ACHN (cell line): Measurements from ENCODE around the gene DDX6.
"Not testable (repeated sequence)": the region's sequence is repeated elsewhere in the genome, so short reads cannot be mapped to it uniquely, and the experiment has no call there.

ENCODE experiments used
- DNase-seq: peaks from one replicate; pipeline ENCODE4 v3.0.0-alpha.2; 2015
- in situ Hi-C: cut with HindIII; loops from 2 replicates; pipeline ENCODE4 v1.10.0; 2017; ENCODE audit warnings: low sequenced_read_pairs, low pct_ligation_motif_present, low pct_unique_long_range_greater_than_20kb

Gene DDX6

DNA sequence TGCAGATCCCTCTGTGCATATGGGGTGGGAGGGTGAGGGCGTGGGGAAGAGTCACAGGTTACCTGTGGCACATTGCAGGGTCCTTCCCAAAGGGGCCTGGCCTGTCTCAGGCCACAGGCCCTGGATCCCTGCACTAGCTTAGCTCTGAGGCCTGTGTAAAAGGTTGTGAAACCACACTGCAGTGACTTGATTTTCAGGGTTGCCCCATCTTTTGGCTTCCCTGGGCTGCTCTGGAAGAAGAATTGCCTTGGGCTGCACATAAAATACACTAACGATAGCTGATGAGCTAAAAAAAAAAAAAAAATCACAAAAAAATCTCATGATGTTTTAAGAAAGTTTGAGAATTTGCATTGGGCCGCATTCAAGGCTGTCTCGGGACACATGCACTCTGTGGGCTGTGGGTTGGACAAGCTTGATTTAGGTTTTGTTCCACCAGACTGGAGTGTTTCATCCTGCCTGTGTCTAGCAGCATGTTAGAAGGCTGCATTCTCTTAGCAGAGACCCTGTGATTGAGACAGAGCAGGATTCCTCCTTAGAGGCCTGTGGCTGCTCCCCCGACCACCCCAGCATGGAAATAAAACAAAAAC is 75.6 kb downstream of the DDX6 start:
- DNase-seq, result no peak
- in situ Hi-C loops, result no loop called here

DNA sequence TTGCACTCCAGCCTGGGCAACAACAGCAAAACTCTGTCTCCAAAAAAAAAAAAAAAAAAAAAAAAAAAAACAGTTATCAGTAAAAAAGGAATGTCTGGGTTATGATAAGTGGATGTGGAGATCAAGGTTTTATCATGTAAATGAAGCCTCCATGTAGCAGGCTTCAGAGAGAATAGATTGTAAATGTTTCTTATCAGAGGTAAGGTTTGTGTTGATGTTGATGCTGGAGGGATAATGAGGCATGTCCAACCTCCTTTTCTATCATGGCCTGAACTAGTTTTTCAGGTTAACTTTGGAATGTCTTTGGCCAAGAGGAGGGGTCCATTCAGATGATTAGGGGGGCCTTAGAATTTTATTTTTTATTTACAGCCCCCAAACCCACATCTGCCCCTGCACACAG is 76.1 kb downstream of the DDX6 start:
- DNase-seq, result no peak
- in situ Hi-C loops, result no loop called here

DNA sequence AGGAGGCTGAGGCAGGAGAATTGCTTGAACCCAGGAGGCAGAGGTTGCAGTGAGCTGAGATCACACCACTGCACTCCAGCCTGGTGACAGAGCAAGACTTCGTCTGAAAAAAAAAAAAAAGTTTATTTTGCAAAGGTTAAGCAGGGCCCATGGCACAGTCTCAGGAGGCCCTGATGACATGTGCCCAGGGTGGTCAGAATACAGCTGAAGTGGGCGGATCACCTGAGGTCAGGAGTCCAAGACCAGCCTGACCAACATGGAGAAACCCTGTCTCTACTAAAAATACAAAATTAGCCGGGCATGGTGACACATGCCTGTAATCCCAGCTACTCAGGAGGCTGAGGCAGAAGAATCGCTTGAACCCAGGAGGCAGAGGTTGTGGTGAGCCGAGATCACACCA is 76.5 kb downstream of the DDX6 start:
- in situ Hi-C loops, DNase-seq: not testable (repeated sequence)

GRCh38 chr11:118708296-118708695 is 82.7 kb downstream of the DDX6 start:
- in situ Hi-C loops, result no loop called here

GRCh38 chr11:118706546-118706825 is 84.5 kb downstream of the DDX6 start:
- DNase-seq, result no peak
- in situ Hi-C loops, result no loop called here

More at GRCh38 chr11:118708296-118708695, 82.7 kb downstream of the DDX6 start:
- no peak for DNase-seq

DNA sequence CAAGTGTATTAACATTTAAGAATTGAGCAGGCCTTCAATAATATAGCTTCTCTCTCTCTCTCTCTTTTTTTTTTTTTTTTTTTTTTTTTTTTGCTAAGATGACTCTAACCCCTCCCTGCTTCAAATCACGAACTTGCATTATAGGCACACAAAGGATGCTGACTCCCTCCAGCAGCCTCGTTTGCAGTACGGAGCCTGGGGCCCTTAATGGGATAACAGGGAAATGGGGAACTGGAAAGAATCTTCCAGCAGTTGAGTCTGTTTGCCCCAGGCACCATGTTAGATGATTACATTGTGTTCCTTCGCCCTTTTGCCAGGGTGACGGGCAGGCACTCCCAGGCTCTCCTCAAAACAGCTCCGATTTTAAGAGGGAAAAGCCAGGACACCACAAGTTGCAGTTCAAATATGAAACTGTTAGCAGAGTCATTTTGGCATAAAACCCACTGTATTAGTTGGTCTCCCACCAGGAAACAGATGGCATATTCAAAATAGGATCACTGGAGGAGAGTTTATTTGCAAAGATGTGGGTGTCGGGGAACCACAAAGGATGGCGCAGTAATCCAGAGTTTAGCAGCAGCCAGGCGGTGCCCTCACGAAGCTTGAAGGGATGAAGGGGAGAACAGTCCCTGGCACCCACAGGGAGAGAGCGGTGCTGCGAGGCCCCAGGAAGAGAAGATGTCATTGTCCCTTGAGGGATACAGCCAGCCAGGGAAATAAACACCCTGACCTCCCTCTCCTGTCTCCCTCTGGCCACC is 85.0 kb downstream of the DDX6 start:
- in situ Hi-C loops, result no loop called here
- DNase-seq, result no peak

- in situ Hi-C loops, result no loop called here
- DNase-seq, result no peak
Observed at GRCh38 chr11:118705111-118705741, 85.7 kb downstream of the DDX6 start.

- DNase-seq, result no peak
- in situ Hi-C loops, result no loop called here
Observed at GRCh38 chr11:118703563-118704106, 87.3 kb downstream of the DDX6 start.

DNA sequence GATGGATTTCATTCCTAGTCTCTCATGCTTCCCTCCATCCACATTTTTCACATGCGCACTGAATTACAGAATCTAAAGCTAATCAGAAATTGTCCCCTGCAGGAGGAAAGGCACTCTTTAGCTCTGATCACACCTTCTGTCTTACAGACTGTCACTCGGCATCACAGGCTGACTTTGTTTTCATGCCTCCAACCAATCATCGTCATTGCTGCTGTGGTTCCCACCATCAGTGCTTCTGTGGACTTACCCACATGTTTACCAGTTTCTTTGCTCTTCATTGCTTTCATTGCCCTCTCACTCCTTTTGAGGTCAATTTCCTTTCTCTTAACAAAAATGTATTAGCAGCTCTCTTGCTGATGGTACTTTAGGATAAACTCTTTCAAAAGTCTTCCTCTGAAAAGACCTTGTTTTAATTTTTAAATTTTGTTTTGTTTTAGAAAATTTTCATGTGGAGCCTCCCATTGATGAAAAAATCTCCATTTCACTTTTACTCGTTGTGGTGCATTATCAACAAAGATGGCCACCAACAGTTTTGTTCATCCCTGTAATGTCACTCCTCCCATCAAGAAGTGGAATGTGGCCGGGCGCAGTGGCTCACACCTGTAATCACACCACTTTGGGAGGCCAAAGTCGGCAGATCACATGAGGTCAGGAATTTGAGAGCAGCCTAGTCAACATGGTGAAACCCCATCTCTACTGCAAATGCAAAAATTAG is 91.3 kb downstream of the DDX6 start:
- in situ Hi-C loops, result no loop called here
- DNase-seq, result no peak
